Measurements from ENCODE around the gene DPY19L2.
"Not testable (repeated sequence)": the region's sequence is repeated elsewhere in the genome, so short reads cannot be mapped to it uniquely, and the experiment has no call there.

Gene DPY19L2

GRCh38 chr12:63529641-63530040, 138.7 kb downstream of the DPY19L2 start:
- not testable (repeated sequence) for DNase-seq (ENCODE audit: low spot score)

DNA sequence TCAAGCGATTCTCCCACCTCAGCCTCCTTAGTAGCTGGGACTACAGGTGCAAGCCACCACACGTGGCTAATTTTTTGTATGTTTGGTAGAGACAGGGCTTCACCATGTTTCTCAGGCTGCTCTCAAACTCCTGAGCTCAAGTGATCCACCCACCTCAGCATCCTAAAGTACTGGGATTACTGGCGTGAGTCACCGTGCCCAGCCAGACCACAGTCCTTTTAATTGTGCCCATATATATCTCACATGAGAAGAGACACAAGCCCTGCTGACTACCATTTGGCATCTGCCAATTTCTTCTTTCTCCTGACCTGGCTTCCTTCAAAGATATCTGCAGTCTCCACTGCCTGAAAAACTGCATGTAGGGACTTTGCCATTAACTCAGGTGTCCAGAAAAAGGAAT, 142.5 kb downstream of the DPY19L2 start:
- DNase-seq (ENCODE audit: low spot score), result no peak

DNA sequence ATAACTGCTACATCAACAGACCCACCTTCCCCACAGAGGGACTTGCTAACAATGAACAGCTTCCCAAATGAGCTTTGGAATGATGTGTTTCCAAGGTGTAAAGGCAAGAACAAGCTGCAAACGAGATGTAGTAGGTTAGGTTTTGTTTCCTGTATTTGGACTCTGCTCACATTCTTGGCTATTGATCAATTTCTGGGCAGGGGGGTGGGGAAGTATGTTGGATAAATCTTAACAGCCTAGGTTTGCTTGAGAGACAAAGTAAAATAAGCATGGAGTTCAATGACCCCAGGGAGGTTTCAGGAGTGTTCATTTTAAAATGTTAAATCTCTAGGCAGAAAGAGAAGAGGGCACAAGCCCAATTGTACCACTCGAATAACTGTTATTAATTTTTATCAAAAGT, 146.6 kb downstream of the DPY19L2 start:
- no peak for DNase-seq (ENCODE audit: low spot score)
